Fibroblast of pulmonary artery (primary cell): ENCODE measurements around the gene CCDC122.

Experiments
- DNase-seq: peaks from one replicate; pipeline ENCODE4 v3.0.0-alpha.2; 2010; ENCODE audit warnings: low read depth
- H3K4me3 ChIP-seq: replicated peaks from 2 replicates; pipeline ENCODE4 v1.5.1; 2011; ENCODE audit warnings: low read depth, mild to moderate bottlenecking, control low read depth, low read length, moderate library complexity
- TF ChIP-seq, protein P1 (sequence below): IDR thresholded peaks from 2 replicates; pipeline ENCODE4 v1.5.1; 2011; ENCODE audit warnings: mild to moderate bottlenecking, control low read depth, low read length, inconsistent platforms; ENCODE audit errors: missing control alignments

Gene CCDC122

DNA sequence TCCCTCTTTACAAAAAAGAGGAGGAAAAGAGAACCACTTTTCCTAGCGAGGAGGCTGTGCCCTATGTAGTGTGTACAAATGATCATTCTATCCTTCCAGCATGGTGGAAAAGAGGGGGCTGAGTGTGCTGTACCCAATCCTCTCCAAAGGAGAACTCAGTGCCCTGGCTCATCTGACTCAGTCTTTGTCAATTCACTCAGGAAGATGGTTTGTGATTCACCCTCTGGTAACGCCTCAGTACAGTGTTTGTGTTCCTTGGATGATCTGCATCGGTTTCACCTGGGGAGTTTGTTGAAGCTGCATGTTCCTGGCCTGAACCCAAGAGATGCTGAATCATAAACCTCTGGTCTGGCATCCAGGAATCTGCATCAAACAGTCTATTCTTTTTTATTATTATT lies 74.5 kb downstream of the CCDC122 start:
- H3K4me3 ChIP-seq = peak overlapping the region; percentile 1
- TF ChIP-seq, protein P1, sequence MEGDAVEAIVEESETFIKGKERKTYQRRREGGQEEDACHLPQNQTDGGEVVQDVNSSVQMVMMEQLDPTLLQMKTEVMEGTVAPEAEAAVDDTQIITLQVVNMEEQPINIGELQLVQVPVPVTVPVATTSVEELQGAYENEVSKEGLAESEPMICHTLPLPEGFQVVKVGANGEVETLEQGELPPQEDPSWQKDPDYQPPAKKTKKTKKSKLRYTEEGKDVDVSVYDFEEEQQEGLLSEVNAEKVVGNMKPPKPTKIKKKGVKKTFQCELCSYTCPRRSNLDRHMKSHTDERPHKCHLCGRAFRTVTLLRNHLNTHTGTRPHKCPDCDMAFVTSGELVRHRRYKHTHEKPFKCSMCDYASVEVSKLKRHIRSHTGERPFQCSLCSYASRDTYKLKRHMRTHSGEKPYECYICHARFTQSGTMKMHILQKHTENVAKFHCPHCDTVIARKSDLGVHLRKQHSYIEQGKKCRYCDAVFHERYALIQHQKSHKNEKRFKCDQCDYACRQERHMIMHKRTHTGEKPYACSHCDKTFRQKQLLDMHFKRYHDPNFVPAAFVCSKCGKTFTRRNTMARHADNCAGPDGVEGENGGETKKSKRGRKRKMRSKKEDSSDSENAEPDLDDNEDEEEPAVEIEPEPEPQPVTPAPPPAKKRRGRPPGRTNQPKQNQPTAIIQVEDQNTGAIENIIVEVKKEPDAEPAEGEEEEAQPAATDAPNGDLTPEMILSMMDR = no peak
- DNase-seq = peak; percentile 73

DNA sequence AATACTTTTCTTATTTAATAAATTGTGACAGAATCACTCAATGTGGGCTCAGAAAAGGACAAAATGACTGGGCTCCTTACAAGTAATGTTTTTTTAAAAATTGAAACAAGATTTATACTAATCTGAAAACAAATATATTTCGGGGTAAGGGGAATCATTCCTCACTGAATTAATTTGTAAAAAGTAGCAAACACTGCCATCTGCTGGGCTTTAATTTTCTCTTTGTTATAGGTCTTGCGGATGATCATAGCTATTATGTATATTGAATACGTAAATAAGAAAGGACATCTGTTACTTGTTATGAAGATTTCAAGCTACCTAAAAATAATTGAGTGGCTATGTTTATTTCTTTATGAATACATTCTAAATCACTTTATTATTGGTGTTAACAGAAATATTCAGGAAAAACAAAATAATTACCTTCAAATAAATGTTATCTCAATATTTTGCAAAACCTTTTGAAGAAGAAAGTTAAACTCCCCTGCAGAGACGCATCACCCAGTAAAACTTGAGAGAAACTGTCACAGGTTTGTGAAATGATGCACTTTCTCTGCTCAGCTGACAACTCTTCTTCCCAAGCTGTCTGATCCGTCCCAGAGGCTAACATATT lies 75.0 kb downstream of the CCDC122 start:
- H3K4me3 ChIP-seq = peak overlapping the region; percentile 1
- TF ChIP-seq, protein P1 = peak; percentile 37
- peak; percentile 86 for DNase-seq

DNA sequence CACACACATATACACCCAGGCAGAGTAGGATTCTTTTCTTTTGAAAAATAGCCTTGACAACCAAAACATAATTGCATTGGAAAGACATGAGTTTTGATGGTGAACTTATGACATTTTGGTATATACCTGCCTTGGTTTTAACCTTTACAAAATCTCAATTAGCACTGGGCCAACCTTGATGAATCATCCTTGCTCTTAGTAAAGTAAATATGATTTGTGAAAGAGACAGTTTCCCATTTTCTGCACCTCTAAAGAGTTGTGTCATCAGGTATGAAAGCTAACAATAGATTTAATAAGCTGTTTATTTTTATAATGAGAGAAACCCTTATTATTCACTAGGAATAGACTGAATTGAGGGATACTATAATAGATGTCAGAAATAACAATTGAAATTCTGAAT lies 77.0 kb downstream of the CCDC122 start:
- no peak for DNase-seq
- no peak overlapping the region for H3K4me3 ChIP-seq

DNA sequence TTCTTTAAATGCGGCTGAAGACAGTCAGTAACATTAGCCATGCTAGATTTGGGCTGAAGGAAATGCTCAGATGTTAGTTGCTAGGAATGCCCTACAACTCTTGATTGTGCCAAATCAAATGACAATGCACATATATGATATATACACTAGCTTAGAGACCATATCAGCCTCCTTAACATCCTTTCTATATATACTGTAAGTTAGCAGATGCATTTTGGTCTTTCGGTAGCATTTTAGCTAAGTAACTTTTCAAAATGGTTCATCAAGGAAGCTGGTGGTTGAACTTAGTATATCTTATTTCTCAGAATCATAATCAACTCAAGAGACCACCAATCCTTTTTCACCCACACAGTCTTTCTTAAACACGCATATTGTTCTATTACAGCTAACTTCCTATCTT lies 78.7 kb downstream of the CCDC122 start:
- TF ChIP-seq, protein P1 = no peak
- H3K4me3 ChIP-seq = no peak overlapping the region
- no peak for DNase-seq

More for the DNA sequence above, 77.0 kb downstream of the CCDC122 start:
- TF ChIP-seq, protein P1 = no peak

DNA sequence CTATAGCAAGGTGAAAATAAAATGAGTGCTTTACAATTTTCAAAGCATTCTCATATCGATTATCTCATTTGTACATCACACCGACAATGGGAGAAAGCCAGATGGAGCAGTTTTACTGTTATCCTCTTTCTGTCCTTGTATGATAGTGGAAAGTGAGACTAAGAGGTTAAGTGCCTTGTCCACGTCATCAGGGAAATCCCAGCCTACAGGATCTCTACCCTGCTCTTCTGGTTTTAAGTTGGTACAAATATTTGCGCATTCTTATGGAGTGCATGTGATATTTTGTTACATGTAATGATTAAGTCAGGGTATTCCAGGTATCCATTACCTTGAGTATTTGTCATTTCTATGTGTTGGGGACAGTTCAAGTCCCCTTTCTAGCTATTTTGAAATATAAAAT lies 80.3 kb downstream of the CCDC122 start:
- no peak overlapping the region for H3K4me3 ChIP-seq
- TF ChIP-seq, protein P1 = no peak
- DNase-seq = no peak

DNA sequence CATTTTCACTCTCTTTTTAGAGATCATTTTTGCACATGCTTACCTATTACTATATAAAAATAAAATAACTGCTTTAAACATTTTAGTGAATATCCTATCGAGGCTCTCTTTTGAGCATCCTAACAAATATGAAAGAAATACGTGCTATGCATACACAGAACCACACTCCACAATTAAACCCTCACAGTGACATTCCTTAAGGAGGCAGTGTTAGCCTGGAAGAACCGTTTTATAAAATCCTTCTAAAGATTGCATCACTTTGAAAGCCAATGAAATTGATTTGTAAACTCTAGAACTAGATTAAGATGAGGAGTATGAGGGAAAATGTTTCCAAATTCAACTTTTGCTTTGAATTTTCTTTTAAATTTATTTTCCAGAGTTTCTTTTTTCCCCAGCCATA lies 81.7 kb downstream of the CCDC122 start:
- DNase-seq = peak; percentile 38
- no peak overlapping the region for H3K4me3 ChIP-seq
- TF ChIP-seq, protein P1 = peak; percentile 14

DNA sequence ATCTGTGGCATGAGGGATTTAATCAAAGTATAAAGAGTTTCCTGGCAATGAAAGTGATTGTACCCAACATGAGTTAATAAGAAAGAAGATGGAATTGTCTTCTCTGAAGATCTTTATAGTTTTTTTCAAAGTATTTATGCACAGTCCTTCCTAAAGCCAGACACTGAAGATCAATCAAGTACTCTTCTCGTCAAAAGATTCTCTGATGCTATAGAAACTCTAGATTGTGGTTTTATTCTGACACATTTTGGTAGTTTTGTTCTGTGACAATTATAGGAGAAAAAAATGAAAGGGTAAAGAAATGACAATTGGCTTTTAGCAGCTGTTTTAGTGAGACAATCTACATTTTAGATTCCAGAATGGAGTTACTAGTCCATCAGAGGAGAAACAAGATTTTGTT lies 82.4 kb downstream of the CCDC122 start:
- TF ChIP-seq, protein P1 = no peak
- no peak for DNase-seq
- no peak overlapping the region for H3K4me3 ChIP-seq
